Stimulated activated CD4-positive, alpha-beta T cell treated with anti-CD3 and anti-CD28 coated beads, TNF-alpha, amount 100 ng/mL, for 1 hour (primary cell): ENCODE results near the gene SIGLEC10.
A peak's percentile ranks its signal among the peaks of the same experiment; 100 is the strongest.

Source experiments
- DNase-seq, 3 donors: peaks; one replicate each; pipeline ENCODE4 v3.0.0-alpha.2; 2020; ENCODE audit warnings: low read depth in 3 of 3, low spot score in 1 of 3

SIGLEC10 gene

GRCh38 chr19:51396175-51396574 lies 21.3 kb downstream of the SIGLEC10 start:
- no peak for DNase-seq

DNA sequence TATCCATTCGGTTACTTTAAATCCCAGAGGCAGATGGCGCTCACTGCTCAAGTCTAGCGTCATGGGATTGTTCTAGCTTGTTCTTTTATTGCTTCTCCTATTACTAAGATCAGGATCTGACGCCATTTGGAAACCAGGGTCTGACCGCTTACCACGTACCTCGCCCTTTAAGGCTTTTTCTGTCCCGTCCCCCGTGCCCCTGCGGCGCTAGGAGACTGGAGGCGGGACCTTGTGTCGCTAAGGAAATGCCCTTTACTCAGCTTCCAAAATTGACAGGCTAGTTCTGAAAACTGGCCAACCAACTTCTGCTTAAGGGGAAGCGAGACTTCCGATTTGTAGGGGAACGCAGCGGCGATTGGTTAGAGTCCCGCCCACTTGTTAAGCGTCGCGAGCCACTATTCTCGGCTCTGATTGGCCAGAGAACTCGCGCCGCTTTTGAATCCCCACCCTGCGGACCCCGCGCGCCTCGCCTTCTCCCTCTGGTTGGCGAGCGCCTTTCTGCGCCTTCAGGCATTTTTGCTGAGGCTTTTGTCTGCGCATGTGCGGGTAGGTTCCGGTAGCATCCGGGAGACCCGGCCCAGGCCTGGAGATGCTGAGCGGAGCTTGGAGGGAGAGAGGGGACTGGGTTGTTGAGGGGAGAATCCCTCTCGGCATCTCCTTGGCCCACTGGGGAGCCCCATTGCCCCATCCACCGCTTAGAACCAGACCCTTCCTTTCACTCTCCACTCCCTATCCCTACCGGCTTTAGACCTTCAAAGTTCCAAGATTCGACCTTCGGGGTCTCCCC lies 23.2 kb downstream of the SIGLEC10 start:
- DNase-seq = peak; percentile 56 to 65 (median 59)

DNA sequence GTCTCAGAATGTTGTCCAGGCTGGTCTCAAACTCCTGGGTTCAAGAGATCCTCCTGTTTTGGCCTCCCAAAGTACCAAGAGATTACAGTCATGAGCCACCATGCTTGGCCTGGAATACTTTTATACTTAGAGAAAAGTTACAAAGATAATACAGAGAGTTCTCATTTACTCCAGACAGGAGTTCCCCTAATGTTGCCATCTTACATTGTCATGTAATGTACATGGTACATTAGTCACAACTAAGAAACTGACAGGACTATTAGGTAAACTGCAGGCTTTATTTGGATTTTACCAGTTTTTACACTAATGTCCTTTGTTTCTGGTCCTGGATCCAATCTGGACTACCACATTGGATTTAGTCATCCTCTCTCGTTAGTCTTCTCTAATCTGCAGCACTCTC lies 24.7 kb downstream of the SIGLEC10 start:
- DNase-seq = no peak

DNA sequence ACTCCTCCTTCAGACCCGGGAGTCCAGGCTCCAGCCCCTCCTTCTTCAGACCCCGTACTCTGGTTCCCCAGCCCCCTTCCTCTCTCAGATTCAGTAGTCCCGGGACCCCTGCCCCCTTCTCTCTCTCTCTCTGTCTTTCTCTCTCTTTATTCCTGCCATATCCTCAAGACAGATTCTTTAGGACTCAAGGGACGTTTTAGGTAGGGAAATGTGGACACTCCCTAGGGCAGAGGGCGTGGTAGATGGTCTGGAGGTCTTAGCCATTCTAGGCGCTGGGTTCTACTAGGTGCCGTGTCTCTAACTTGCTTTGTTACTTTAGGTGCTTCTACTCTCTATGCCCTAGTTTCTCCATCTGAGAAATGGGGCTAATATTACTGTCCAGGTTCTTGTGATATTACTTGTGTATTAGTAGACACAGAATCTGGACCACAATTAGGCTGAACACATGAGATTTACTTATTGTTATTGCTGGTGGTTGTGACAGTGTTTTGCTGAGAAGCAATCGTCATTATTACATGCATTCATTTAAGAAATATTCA lies 26.3 kb downstream of the SIGLEC10 start:
- no peak for DNase-seq

DNA sequence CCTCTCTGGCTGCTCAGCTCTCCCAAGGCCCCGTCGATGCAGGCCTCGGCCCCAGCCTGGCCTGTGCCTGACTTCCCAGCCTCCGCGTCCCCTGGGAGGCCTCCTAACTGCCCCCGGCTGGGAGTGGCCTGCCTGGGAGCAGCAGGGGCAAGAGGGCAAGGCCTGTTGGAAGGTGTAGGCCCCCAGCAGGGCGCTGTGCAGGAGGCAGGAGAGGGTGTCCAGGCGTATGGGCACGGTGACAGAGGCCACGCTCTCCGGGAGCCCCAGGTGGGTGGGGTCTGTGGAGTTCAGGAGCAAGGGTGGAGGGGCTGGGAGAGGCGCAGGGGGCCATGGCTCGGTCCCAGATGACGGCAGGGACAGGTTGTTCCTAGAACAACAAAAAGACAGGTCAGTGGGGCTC lies 28.3 kb downstream of the SIGLEC10 start:
- no peak for DNase-seq

DNA sequence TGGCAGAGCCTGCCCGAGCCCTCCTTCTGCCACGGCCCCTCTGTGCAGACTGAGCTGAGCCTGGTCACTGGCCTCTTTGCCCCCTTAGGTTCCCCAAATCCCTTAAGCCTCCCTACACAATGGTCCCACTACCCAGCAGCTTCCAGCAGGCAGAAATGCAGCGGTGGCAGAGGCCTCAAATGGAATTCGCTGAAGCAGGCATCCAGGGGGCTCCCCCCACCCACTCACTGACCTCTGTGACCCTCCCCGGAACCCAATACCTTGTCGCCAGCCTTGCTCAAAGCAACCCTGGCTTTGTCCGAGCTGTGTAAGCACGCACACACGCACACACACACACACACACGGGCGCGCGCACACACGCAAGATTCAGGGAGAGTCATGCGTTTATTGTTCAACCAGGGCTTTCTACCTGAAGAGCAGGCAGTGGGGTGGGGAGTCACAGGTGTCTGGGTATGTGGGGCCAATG lies 29.5 kb downstream of the SIGLEC10 start, which contains the start of gene LIM2:
Gene LIM2, minus strand, starts transcription at position 51 of the 466 bp plus-strand sequence. CDS start 531 bp downstream, outside the sequence.
- no peak for DNase-seq

DNA sequence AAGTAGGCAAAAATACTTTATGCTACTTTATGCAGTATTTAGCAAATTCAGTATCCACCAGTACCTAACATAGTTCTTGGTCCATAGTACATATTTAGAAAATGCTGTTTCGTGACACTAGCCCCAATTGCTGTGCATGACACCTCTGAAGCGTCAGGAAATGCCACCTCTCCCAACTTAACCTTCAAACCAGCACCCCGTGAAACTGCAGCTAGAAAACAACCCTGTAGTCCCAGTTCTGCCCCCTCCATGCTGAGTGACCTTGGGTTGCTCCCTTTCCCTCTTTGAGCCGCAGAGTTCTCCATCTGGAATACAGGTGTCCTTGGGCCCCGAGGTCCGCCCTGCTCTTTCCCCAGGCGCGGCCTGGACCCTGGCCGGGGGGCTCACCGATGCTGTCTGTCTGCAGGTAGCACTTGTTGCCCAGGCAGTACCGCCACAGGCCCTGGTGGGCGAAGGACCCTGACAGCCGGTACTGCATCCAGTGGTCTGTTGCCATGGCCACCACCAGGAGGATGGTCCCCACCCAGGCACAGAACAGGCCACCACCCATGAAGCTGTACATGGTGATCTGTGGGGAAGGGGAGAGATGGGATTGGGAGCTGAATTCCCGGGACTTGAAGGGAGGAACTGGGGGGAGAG lies 30.4 kb downstream of the SIGLEC10 start:
- DNase-seq = no peak

- no peak for DNase-seq
Measured at GRCh38 chr19:51382004-51382403, 35.4 kb downstream of the SIGLEC10 start.

GRCh38 chr19:51380379-51380778 lies 37.1 kb downstream of the SIGLEC10 start:
- no peak for DNase-seq

- no peak for DNase-seq
Measured at GRCh38 chr19:51377422-51377821, 40.0 kb downstream of the SIGLEC10 start.

- no peak for DNase-seq
Measured at GRCh38 chr19:51375504-51376221, 41.8 kb downstream of the SIGLEC10 start.

GRCh38 chr19:51372649-51373504 lies 44.6 kb downstream of the SIGLEC10 start, which contains the start of gene NKG7:
Gene NKG7 (minus strand): TSS chr19:51372654. CDS start chr19:51372535, 119 bp downstream.
- DNase-seq = peak; percentile 31 to 36 (median 35)

GRCh38 chr19:51372021-51372648 lies 45.3 kb downstream of the SIGLEC10 start:
- no peak for DNase-seq

- DNase-seq = no peak
Measured at GRCh38 chr19:51371186-51371690, 46.2 kb downstream of the SIGLEC10 start.

GRCh38 chr19:51370230-51370629 lies 47.2 kb downstream of the SIGLEC10 start:
- no peak for DNase-seq

- DNase-seq = no peak
Measured at GRCh38 chr19:51368366-51369282, 48.8 kb downstream of the SIGLEC10 start, which contains the start of gene CLDND2. Gene CLDND2 (minus strand): TSS chr19:51369003. CDS start chr19:51368577, 426 bp downstream.

DNA sequence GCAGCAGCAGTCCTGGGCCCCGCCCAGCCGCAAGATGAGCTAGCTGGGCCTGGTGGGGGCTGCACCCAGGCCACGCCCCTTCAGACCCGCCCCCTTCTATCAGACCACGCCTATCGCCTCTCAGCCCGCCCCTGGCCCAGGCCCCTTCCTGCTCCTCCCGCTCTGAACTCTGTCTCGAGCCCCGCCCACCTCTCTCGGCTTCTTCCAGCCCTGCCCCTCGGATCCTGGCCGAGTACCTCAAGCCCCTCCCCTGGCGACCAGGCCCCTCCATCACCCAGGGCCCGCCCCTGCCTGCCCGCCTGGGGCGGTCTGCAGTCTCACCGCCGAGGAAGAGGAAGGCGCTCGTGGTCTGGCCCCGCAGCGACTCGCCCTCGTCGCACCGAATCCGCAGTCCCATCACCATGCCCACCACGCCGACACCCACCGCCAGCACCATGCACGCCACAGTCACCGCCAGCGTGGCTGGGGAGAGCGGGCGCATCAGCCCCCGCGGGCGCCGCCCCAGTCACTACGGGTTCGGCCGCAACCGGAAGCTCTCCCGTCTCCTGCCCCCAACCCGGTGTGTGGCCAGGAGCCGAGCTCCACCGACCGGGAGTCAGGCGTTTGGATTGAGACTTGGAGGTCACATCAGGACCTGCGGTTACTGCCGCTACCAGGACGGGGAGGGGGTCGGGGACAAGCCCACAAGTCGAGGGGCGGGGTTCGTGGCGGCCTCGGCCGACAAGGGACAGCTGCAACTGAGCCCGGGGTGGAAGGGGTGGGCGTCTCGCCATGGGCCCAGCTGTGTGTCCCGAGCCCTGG lies 49.7 kb downstream of the SIGLEC10 start:
- peak; percentile 88 to 98 (median 90) for DNase-seq

DNA sequence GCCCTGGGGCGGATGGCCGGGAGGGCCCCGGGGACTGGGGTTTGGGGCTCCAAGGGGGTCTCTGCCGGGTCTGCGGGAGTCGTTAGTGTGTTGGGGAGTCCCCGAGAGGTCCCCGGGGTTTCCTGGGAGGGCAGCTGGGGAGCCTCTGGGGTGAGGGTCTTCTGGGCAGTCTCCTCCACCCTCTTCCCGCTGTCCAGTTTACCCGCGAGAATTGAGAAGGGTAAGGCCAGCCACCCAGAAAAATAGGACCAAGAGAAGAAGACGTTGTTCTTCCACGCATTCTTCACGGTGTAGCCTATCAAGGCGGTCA lies 50.2 kb downstream of the SIGLEC10 start:
- DNase-seq = no peak
